ENCODE results near the gene NPC2. TPM values are rescaled to one million over a fixed set of nuclear protein-coding genes. Genes with fewer than 3 reads are reported as not detected.

The NPC2 gene
- total RNA-seq, 1 experiment from 2014 or later = 137 TPM

DNA sequence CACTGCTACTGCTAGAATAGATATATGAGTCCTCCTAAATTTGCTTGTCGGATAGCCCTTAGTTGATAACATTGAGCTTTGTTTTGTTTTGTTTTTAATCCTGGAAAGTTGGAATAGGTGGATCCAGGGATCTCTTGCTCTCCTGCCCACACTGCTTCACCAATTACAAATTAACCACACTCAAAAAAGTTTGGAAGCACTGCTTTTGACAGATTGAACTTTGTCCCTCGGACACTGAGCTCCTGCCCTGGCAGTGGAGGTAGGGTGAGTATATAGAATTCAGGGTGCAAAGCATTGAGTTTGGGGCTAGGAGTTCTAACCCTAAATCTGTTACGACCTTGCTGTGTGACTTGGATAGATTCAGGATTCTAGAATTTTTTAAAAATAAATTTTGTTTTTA, 52.0 kb downstream of the NPC2 start:
- peaks cover 29 to 44% of the 10 kb centered on the region in 2 experiments for H3K4me1 Mint-ChIP-seq
- Histone ChIP-seq H4K5ac (ENCODE audit: insufficient read length, low read depth, low read length) (no peak overlapping the region), H2BK12ac (ENCODE audit: insufficient read length, low read depth, low read length) (no peak overlapping the region), H3K14ac (ENCODE audit: insufficient read depth, low read length) (no peak overlapping the region), H2BK120ac (ENCODE audit: low read depth, low read length, poor library complexity, severe bottlenecking) (no peak overlapping the region), H3T11ph (ENCODE audit: low read length) (no peak overlapping the region), H2BK5ac (ENCODE audit: insufficient read length, low read length) (no peak overlapping the region), H4K20me1 (ENCODE audit: control insufficient read depth, insufficient read depth, insufficient read length) (no peaks in the 10 kb centered on the region), H4K8ac (replicated peaks; ENCODE audit: insufficient read length, low read depth, low read length) (no peak overlapping the region), H2AFZ (ENCODE audit: low read length) (no peak overlapping the region), H3K27me3 (ENCODE audit: insufficient read depth, low read length) (no peaks in the 10 kb centered on the region), H3K27ac (ENCODE audit: insufficient read length, low read depth, low read length) (no peak overlapping the region), H3K23me2 (ENCODE audit: insufficient read length, low read depth, low read length, poor library complexity, severe bottlenecking) (no peaks in the 10 kb centered on the region), H3K79me2 (ENCODE audit: insufficient read depth, low read length) (no peaks in the 10 kb centered on the region), H3K18ac (ENCODE audit: insufficient read length, low read depth, low read length) (no peak overlapping the region), H2BK15ac (ENCODE audit: low read depth, low read length) (no peak overlapping the region), H3K9me3 (ENCODE audit: control insufficient read depth, low read depth, low read length) (no peaks in the 10 kb centered on the region), H3K79me1 (ENCODE audit: insufficient read depth, low read depth, low read length, poor library complexity, severe bottlenecking) (no peaks in the 10 kb centered on the region), H2AK5ac (ENCODE audit: insufficient read length, low read length) (no peak overlapping the region), H4K91ac (ENCODE audit: insufficient read length, low read depth, low read length) (no peak overlapping the region), H3K23ac (ENCODE audit: insufficient read length, low read depth, low read length) (no peak overlapping the region), H3K56ac (ENCODE audit: insufficient read length, low read depth, low read length) (no peak overlapping the region), H3K4ac (ENCODE audit: low read depth, low read length) (no peak overlapping the region), H3K9ac (ENCODE audit: extremely low read depth, insufficient read length, low read length) (no peak overlapping the region), H3K4me1 (ENCODE audit: insufficient read depth, low read length) (peaks cover 7% of the 10 kb centered on the region; the same call in 1 of the 2 replicates), H2BK20ac (ENCODE audit: low read depth, low read length, poor library complexity, severe bottlenecking) (no peak overlapping the region), H3K4me2 (ENCODE audit: insufficient read depth, insufficient read length, low read length) (no peak overlapping the region)
- DNase-seq = peak; percentile 3
- no peak overlapping the region for H3K27ac Mint-ChIP-seq
- TF ChIP-seq, protein P1, sequence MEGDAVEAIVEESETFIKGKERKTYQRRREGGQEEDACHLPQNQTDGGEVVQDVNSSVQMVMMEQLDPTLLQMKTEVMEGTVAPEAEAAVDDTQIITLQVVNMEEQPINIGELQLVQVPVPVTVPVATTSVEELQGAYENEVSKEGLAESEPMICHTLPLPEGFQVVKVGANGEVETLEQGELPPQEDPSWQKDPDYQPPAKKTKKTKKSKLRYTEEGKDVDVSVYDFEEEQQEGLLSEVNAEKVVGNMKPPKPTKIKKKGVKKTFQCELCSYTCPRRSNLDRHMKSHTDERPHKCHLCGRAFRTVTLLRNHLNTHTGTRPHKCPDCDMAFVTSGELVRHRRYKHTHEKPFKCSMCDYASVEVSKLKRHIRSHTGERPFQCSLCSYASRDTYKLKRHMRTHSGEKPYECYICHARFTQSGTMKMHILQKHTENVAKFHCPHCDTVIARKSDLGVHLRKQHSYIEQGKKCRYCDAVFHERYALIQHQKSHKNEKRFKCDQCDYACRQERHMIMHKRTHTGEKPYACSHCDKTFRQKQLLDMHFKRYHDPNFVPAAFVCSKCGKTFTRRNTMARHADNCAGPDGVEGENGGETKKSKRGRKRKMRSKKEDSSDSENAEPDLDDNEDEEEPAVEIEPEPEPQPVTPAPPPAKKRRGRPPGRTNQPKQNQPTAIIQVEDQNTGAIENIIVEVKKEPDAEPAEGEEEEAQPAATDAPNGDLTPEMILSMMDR (conservative IDR thresholded peaks at IDR 0.05) = no peak
- no CpG with 5 or more reads among the region's 3 CpGs for WGBS (ENCODE audit: extremely low coverage, insufficient read length, low lambda C conversion rate)
- H3K36me3 Mint-ChIP-seq (ENCODE audit: insufficient read depth in 1 of 3, low read depth in 3 of 3) = no peaks in the 10 kb centered on the region
- H3K4me3 Mint-ChIP-seq = no peak overlapping the region
- no peaks in the 10 kb centered on the region for H3K9me3 Mint-ChIP-seq
- H3K27me3 Mint-ChIP-seq (ENCODE audit: low read depth) = no peaks in the 10 kb centered on the region; the same call in 1 of the 2 replicates
